ENCODE measurements around the gene TMTC2.

Gene TMTC2

GRCh38 chr12:83018088-83018487 is 331.4 kb downstream of the TMTC2 start:
- DNase-seq: no peak

DNA sequence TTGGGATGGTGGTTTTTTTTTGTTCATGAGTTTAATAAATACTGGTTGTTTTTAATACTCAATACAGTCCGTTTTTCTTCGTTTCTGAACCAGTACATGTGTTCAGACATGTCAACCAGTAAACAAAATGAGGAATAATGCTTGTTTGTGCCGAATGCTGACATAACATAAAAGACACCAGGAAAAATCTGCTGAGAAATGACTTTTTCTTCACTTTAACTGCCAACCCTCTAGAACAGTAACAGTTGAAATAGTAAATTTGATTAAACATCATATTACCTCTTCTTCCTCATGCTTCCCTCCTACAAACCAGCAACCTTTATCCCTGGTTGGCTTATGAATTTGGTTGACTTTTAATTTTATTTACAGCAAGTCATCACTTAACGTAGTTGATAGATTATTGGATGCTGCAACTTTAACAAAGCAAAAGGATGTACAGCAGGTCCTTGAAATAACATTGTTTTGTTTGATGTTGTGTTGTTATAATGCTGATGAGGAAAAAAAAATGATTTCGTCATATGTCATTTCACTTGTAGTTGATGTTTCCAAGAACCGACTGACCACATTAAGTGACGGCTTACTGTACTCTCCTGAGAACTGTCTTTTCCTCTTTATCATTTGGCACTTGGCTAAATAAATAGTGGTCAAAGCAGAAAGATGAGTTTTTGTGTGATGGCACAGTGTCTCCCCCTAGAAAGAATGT is 340.5 kb downstream of the TMTC2 start:
- DNase-seq: no peak

- no peak for DNase-seq
Measured at GRCh38 chr12:83031196-83031595, 344.5 kb downstream of the TMTC2 start.

DNA sequence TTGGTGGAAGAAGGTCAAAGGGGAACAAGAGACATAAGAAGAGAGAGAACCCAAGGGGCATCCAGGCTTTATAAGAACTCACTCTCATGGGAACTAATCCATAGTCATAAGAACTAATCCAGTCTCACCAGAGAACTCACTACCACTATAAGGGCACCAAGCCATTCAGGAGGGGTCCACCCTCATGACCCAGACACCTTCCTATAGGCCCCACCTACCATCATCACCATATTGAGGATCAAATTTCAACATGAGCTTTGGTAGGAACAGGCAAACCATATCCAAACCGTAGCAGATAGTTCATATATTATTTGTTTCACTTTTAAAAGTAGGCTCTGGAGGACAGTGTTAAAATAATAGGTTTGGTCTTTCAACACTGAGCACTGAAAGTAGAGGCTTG is 350.1 kb downstream of the TMTC2 start:
- DNase-seq: no peak

- no peak for DNase-seq
Measured at GRCh38 chr12:83039413-83039812, 352.7 kb downstream of the TMTC2 start.

GRCh38 chr12:83040339-83040738 is 353.6 kb downstream of the TMTC2 start:
- no peak for DNase-seq

DNA sequence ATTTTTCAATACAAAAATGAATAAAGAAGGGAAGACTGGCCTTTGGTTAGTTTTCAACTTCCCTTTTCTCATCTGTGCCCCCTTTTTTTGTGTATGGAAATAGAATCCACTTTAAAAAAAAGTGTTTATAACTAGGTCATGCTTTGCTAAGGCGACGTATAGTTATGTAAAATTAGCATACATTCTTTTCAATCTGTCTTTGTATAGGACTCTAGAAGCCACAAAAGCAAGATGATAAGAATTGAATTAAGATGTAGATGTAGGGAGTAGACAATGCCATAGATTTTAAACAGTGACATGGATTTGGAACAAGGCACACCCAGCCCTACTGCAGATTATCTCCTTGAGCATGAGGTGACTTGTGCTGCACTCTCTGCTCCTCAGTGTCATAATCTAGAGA is 354.3 kb downstream of the TMTC2 start:
- DNase-seq: no peak

GRCh38 chr12:83042441-83043200 is 355.9 kb downstream of the TMTC2 start:
- peak; percentile 39 for DNase-seq

DNA sequence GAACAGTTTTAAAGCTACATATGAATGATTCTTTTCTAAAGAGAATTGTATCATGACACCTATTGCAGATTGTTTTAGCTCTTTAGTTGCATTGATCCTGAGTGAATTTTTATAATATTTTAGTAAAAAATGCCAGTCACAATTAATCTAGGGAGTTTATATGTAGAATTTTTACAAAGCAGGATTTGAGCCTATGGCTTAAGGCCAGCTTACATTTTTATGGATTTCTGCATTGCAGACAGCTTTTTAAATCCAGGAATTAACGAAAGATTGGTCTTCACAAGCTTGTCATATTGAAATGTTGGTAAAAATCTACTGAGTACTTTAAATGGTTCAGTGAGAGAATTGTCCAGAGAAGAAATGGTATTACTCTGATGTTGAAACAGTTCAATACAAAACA is 358.0 kb downstream of the TMTC2 start:
- DNase-seq: no peak

DNA sequence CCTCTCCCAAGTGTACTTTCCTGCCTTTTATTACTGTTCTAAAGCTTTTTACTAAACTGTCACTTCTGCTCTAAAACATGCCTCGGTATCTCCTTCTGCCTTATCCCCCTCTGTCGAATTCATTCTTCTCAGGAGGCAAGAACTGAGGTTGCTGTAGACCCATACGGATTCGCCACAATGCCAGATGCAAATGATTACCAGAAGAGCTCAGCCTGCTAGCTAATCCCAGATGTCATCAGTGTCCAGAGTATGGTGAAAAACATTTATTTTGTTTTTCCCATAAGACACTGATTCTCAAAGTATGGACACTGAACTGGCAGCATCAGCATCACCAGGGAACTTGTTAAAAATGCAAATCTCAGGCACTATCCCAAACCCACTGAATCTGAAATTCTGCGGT is 359.3 kb downstream of the TMTC2 start:
- DNase-seq: no peak

DNA sequence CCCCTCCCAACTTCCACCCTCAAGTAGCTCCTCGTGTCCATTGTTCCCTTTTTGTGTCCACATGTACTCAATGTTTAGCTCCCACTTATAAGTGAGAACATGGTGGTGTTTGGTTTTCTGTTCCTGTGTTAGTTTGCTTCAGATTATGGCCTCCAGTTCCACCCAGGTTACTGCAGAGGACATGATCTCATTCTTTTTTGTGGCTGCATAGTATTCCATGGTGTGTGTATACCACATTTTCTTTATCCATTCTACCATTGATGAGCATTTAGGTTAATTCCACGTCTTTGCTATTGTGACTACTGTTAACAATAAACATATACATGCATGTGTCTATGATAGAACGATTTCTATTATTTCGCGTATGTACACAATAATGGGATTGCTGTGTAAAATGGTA is 362.6 kb downstream of the TMTC2 start:
- no peak for DNase-seq

GRCh38 chr12:83052890-83053541 is 366.3 kb downstream of the TMTC2 start:
- no peak for DNase-seq

GRCh38 chr12:83057436-83057835 is 370.7 kb downstream of the TMTC2 start:
- no peak for DNase-seq

- no peak for DNase-seq
Measured at GRCh38 chr12:83059107-83059506, 372.4 kb downstream of the TMTC2 start.

DNA sequence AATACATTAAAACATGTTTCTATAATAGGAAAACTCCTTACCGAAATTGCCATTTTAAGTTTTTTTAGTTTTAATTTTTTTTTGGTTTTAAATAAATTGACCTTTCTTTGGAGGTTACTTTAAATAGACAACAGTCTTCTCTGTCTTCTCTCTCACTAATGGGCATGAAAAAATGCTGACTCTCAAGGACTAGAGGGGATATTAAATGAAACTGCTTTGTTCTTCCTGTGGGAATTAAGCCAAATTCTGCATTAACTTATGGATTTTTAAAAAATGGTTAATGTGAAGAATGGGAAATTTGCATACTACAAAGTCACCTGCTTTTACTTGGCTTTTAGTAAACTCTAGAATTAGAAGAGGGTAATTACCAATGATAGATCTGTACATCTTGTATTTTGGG is 378.9 kb downstream of the TMTC2 start:
- no peak for DNase-seq

- no peak for DNase-seq
Measured at GRCh38 chr12:83067981-83068380, 381.3 kb downstream of the TMTC2 start.

DNA sequence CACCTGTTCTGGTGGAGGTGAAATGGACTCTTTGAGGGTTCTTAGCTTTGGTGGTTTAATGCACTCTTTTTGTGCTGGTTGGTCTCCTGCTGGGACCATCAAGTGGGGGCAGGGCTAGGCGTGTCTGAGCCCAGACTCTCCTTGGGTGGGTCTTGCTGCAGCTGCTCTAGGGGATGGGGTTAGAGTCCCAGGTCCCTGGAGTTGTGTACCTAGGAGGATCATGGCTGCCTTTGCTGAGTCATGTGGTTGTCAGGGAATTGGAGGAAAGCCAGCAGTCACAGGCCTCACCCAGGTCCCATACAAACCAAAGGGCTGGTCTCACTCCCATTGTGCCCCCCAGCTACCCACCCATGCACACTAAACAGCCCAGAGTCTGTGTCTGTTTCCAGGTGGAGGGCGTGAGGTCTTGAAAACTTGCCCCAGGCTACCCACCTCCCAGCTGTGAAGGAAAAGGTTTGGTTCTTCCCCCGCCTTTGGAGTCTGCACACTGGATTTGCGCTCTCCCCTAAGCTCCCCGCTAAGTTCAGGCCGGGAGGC is 387.7 kb downstream of the TMTC2 start:
- DNase-seq: peak; percentile 2

DNA sequence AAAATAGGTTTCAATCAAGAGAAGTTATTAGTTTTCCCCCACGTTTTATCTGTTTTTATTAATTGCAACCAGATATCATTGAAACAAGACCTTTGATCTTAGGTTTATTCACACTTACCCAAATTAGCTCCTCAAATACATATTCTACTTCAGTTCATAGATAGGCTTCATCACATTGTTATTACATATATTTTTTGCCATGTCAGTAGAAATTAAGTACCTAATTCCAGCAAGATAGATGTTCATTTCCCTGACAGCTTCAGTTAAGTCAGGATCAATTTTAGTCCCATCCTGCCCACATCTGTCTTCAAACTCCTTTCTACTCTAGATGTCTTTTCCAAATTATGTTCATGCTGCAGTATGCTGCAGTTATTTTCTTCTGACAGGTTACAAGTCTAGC is 388.8 kb downstream of the TMTC2 start:
- no peak for DNase-seq

- DNase-seq: no peak
Measured at GRCh38 chr12:83077041-83077440, 390.3 kb downstream of the TMTC2 start.

GRCh38 chr12:83082690-83083276 is 396.1 kb downstream of the TMTC2 start:
- DNase-seq: peak; percentile 24

DNA sequence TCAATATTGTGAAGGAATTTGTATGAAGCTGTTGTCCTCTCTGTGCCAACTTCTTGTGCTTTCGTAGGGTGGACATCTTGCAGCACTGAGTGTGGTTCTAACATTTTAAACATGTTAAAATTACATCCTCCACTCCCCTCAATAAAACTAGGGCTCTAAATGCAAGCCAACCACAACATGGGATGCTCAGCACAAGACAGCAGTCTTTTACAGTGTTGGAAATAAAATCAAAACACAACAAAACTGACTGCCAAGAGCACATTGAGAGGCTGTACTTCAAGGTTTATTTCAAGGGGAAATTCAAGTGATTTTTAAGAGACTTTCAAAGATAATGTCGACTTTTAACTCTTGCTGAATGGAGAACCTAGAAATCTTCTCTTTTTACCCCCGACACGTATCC is 396.9 kb downstream of the TMTC2 start:
- no peak for DNase-seq

DNA sequence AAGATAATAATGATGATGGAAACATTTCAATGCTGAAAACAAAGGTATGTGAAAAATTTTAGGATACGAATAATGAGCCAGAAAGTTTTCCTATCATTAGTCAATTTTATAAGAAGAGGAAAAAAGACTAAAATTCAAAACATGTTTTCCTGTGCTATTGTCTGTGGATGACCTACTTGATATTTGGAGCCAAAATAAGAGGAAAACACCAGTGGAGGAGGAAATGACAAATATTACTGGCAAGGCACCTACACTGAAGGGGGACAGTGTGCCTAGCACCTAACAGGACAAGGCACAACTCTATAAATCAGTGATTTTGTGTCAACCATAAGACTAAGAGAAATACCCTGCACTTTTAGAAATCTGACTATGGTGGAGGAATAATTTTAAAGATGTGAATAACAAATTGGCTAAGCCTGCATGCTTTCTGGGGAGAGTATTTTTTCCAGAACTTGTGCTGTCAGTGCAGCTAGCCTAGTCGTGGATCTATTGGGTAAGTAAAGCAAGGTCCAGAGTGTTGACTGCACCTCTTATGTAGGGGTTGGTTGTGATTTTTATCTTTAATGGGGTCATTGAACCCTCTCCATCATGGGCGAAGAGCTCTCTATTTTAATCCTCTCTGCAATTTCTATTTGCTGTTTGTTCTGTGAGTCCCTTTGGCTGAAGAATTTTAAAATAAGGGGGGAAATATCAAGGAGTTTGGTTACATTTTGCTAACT is 398.0 kb downstream of the TMTC2 start:
- DNase-seq: no peak
